GM06990 (cell line): ENCODE results near the gene ANK2.
A peak's percentile ranks its signal among the peaks of the same experiment; 100 is the strongest.

Source experiments
- DNase-seq: peaks from one replicate; pipeline ENCODE4 v3.0.0-alpha.2; 2011; ENCODE audit not compliant: insufficient read length; ENCODE audit errors: extremely low read depth
- H3K27me3 ChIP-seq: replicated peaks from 2 replicates; pipeline ENCODE4 v1.6.0; 2011; ENCODE audit warnings: low read length; ENCODE audit not compliant: control insufficient read depth, insufficient read depth
- H3K36me3 ChIP-seq: 2 replicates; pipeline ENCODE4 v1.5.1; 2011; ENCODE audit warnings: low read length; ENCODE audit not compliant: control insufficient read depth, insufficient read depth
- H3K4me3 ChIP-seq: replicated peaks from 2 replicates; pipeline ENCODE4 v1.5.1; 2011; ENCODE audit warnings: low read depth, mild to moderate bottlenecking, control low read depth, low read length
- CTCF ChIP-seq: IDR thresholded peaks from 2 replicates; pipeline ENCODE4 v1.5.1; 2011; ENCODE audit warnings: low read length, control low read depth, mild to moderate bottlenecking, inconsistent platforms; ENCODE audit not compliant: insufficient read depth, poor library complexity, severe bottlenecking

ANK2 gene

GRCh38 chr4:113302051-113302450, 252.6 kb downstream of the ANK2 start:
- Histone ChIP-seq H3K4me3 (no peak overlapping the region), H3K27me3 (no peaks in the 10 kb centered on the region), H3K36me3 (no peaks in the 10 kb centered on the region)
- DNase-seq: no peak
- TF ChIP-seq CTCF: no peak

GRCh38 chr4:113303315-113303714, 253.9 kb downstream of the ANK2 start:
- no peak for DNase-seq
- Histone ChIP-seq H3K27me3 (no peaks in the 10 kb centered on the region), H3K4me3 (no peak overlapping the region), H3K36me3 (no peaks in the 10 kb centered on the region)
- no peak for TF ChIP-seq CTCF

GRCh38 chr4:113311047-113311446, 261.6 kb downstream of the ANK2 start:
- DNase-seq: no peak
- no peaks in the 10 kb centered on the region for H3K27me3 ChIP-seq
- no peak overlapping the region for H3K4me3 ChIP-seq
- TF ChIP-seq CTCF: no peak
- no peaks in the 10 kb centered on the region for H3K36me3 ChIP-seq

- H3K36me3 ChIP-seq: no peaks in the 10 kb centered on the region
- no peak overlapping the region for H3K4me3 ChIP-seq
- DNase-seq: no peak
- TF ChIP-seq CTCF: no peak
- H3K27me3 ChIP-seq: no peaks in the 10 kb centered on the region
These were observed 263.1 kb downstream of the ANK2 start for GRCh38 chr4:113312529-113312928.

GRCh38 chr4:113314426-113314825, 265.0 kb downstream of the ANK2 start:
- H3K36me3 ChIP-seq: no peaks in the 10 kb centered on the region
- DNase-seq: no peak
- no peaks in the 10 kb centered on the region for H3K27me3 ChIP-seq
- no peak for TF ChIP-seq CTCF
- no peak overlapping the region for H3K4me3 ChIP-seq

- Histone ChIP-seq H3K36me3 (no peaks in the 10 kb centered on the region), H3K4me3 (no peak overlapping the region), H3K27me3 (no peaks in the 10 kb centered on the region)
- peak; percentile 37 for DNase-seq
- no peak for TF ChIP-seq CTCF
These were observed 267.4 kb downstream of the ANK2 start for GRCh38 chr4:113316879-113317278.
